ENCODE data around the gene RYR2. TPM values are rescaled to one million over a fixed set of nuclear protein-coding genes. Genes with fewer than 3 reads are reported as not detected.
"Not testable (repeated sequence)": the region's sequence is repeated elsewhere in the genome, so short reads cannot be mapped to it uniquely, and the experiment has no call there.

RYR2 gene
- total and polyA plus RNA-seq, 9 of the 15 experiments (the other 6 are each of a cell fraction or from before 2014, with no cell fraction given), result 0.03 to 0.42 (median 0.14) TPM

- TF ChIP-seq SFPQ (IDR thresholded peaks at IDR 0.05; ENCODE audit: low read depth, low read length) (no peak), ZFPM2 (CRISPR knock-in tag; IDR thresholded peaks at IDR 0.05) (no peak), C11orf30 (IDR thresholded peaks at IDR 0.05; ENCODE audit: low read depth) (no peak)
These were observed 775.3 kb downstream of the RYR2 start (continued) for GRCh38 chr1:237817277-237817676.

GRCh38 chr1:237820634-237821033, 778.6 kb downstream of the RYR2 start:
- H4K20me1 ChIP-seq (replicated peaks; ENCODE audit: control insufficient read depth, insufficient read depth, low read length); H3K9ac ChIP-seq (ENCODE audit: insufficient read depth in 1 of 2, low read depth in 2 of 2, low read length in 2 of 2); H3K4me2 ChIP-seq (ENCODE audit: insufficient read depth, low read length); H2AFZ ChIP-seq (ENCODE audit: low read depth, low read length); H3K27ac ChIP-seq (ENCODE audit: extremely low read depth, low read depth, low read length); H3K4me3 ChIP-seq; intact Hi-C loops (cut with micrococcal nuclease); DNase-seq (ENCODE audit: extremely low read depth in 1 of 4, low spot score in 3 of 4); in situ Hi-C loops (cut with MboI); H3K36me3 ChIP-seq (ENCODE audit: control insufficient read depth, insufficient read depth, low read length); BruUV-seq (replicated peaks); CTCF ChIA-PET (ENCODE audit: low intra/inter-chr PET ratio); ATAC-seq; H3K9me3 ChIP-seq (replicated peaks; ENCODE audit: control insufficient read depth, insufficient read depth, low read depth, low read length); FAIRE-seq; H3K4me1 ChIP-seq (replicated peaks in 1 of 2; ENCODE audit: control insufficient read depth in 2 of 2, insufficient read depth in 2 of 2, low read length in 2 of 2); H3K27me3 ChIP-seq (ENCODE audit: control insufficient read depth in 2 of 2, insufficient read depth in 2 of 2, low read length in 2 of 2); H3K79me2 ChIP-seq (ENCODE audit: control insufficient read depth, insufficient read depth, low read length); POLR2A ChIA-PET; H3K9me1 ChIP-seq (ENCODE audit: control insufficient read depth, insufficient read depth, low read length): not testable (repeated sequence)
- WGBS (ENCODE audit: insufficient coverage, low coverage, missing lambda C conversion rate), result 0% methylated on average over 9 of the region's 9 CpGs
